Skin epidermis (tissue), 12 donors: ENCODE data around the gene SEMA5B.
A peak's percentile ranks its signal among the peaks of the same experiment; 100 is the strongest.

Experiments
- H3K27ac ChIP-seq, 21 experiments: fragments of 200-600 bp; sonication (generic) in 11 of 21; one replicate each; pipeline ENCODE4 v1.5.0; 2020; ENCODE audit warnings: mild to moderate bottlenecking in 3 of 21, inconsistent platforms in 2 of 21, moderate library complexity in 2 of 21
- H3K4me3 ChIP-seq, 7 experiments: fragments of 200-600 bp; sonication (generic) in 2 of 7; one replicate each; pipeline ENCODE4 v1.5.0; 2020; ENCODE audit warnings: inconsistent platforms in 2 of 7, mild to moderate bottlenecking in 2 of 7, moderate library complexity in 1 of 7

Gene SEMA5B

DNA sequence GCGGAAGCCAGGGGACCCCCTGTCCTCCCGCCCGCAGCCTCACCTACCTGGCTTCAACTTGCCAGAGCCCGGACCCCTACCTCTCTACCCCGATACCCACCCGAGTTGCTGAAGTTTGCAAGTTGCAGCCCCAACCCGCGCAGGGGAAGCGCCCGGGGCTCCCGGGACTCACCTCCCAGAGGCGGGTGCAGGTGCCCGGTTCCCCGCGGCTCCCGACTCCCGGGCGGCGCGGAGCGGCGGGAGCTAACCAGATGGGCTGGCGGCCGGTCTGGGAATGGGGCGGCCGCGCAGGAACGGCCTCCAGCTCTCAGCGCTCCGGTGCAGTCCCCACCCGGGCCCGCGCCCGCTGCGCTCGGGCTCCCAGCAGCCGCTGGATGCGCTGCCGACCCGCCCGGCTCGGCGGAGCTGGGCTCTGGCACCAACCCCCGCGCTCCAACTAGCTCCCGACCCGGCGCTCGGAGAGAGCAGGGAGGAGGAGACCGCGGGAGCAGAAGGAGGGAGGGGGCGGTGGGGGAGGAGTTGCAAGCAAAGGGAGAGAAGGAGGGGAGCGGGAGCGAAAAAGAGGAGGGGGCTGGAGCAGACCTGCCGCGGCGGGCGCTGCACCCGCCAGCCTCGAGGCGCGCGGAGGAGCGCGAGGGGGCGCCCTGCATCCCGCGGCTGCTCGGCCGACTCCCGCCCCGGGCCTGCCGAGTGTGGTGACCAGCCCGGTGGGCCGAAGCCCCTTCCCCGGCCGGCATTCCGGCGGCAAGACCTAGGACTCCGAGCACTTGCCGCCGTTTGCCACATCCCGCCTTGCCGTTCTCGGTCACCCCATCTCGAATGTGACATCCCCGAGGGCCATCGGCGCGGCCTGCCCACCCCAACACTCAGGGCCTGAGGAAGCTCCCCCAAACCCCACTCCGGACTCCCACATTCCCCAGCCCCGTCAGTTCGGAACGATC is at the start of gene SEMA5B:
TSS of gene SEMA5B (minus strand) at position 472 of the 941 bp plus-strand sequence. CDS start 66,500 bp downstream, outside the sequence.
- Histone ChIP-seq H3K4me3 (peak within 1 kb of the TSS; percentile 31 to 47 (median 35)), H3K27ac (peak within 1 kb of the TSS in 1 of 21 experiments; percentile 29)

DNA sequence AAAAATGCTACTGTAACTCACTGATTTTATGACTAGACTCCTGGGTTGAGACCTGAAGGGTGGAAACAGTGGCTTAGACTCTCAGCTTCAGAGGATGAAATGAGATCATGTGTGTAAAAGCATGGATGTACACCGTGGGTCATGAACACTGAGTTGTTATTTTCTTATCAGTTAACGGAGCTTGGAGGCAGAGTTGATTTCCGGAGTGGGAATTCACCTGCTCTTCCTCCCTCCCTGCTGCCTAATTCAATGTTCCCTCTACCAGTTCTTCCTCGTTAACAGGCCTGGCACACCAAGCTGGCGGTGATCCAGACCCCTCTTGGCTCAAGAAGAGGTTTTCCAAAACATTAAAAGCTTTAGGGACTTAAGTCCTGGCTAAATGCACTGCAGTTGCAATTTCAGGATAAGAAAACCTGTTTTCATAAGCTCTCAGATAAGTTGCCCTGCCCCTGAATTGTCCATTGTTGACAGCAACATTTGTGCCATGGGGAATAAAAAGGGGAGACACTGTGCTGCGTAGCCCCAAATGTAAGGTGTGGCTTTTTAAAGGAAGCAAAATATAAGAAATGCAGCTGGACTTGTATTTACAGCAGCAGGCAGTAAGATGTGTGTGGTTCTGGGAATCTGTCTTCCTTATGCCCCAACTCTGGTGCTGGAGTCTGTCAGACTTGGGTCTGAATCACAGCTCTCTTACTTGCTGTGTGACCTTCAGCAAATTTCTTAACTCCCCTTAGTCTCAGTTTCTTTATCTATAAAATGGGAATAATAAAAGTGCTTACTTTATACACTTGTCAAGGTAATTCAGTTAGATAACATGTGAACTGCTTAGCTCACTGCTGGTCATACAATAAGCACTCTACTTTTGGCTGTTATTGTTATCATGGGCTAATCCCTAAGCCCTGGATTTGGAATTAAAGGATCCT is 49.2 kb upstream of the SEMA5B start:
- H3K4me3 ChIP-seq, result no peak overlapping the region
- H3K27ac ChIP-seq, result peak overlapping the region in 4 of 21 experiments; percentile 2 to 37 (median 14)

- Histone ChIP-seq H3K27ac (no peak overlapping the region), H3K4me3 (no peak overlapping the region)
These were observed 48.5 kb upstream of the SEMA5B start for GRCh38 chr3:123076112-123076495.

DNA sequence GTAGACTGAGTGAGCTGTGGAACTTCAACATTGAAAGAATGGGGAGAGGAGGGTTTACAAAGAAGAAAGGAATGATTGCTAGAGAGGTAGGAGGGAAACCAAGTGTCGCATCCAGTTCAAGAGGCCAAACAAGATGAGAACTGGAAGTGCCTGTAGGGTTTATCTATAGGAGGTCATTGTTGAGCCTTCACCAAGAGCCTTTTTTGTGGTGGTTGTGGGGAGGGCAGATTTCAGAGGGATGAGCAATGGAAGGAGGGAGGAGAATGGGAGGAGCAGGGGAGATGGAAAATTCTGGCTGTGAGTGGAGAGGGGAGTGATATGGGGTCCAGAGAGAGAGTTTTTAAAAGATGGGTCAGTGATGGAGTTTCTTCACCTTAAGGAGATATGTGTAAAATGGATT is 47.8 kb upstream of the SEMA5B start:
- Histone ChIP-seq H3K4me3 (no peak overlapping the region), H3K27ac (no peak overlapping the region)

DNA sequence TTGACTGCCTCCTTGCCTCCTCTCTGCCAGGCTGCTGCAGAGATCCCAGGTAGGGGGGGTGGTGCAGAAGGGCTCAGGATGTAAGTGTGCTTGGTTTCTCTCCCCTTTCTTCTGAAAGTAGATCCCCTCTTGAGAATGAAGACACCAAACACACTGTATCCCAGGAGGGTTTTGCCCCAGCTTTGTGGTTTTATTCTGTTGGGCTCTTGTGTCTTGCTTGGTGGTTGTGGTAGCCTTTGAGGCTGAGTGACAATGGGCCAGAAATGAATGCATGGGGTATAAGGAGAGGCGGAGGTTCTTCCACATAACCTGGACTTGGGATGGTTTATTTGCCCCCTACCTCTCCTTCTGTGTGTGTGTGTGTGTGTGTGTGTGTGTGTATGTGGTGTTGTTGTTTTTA is 45.0 kb upstream of the SEMA5B start:
- Histone ChIP-seq H3K4me3 (no peak overlapping the region), H3K27ac (no peak overlapping the region)

GRCh38 chr3:123072152-123072551 is 44.6 kb upstream of the SEMA5B start:
- H3K4me3 ChIP-seq, result no peak overlapping the region
- peak overlapping the region in 1 of 21 experiments; percentile 23 for H3K27ac ChIP-seq

- Histone ChIP-seq H3K27ac (peak overlapping the region in 1 of 21 experiments; percentile 23), H3K4me3 (no peak overlapping the region)
These were observed 44.0 kb upstream of the SEMA5B start for GRCh38 chr3:123071581-123071980.

GRCh38 chr3:123071146-123071545 is 43.6 kb upstream of the SEMA5B start:
- H3K4me3 ChIP-seq, result no peak overlapping the region
- no peak overlapping the region for H3K27ac ChIP-seq

- H3K4me3 ChIP-seq, result no peak overlapping the region
- no peak overlapping the region for H3K27ac ChIP-seq
These were observed 42.9 kb upstream of the SEMA5B start for GRCh38 chr3:123070510-123070909.

- peak overlapping the region in 3 of 21 experiments; percentile 5 to 89 (median 75) for H3K27ac ChIP-seq
- peak overlapping the region in 5 of 7 experiments; percentile 56 to 80 (median 73) for H3K4me3 ChIP-seq
These were observed 41.2 kb upstream of the SEMA5B start for GRCh38 chr3:123068601-123069381.

DNA sequence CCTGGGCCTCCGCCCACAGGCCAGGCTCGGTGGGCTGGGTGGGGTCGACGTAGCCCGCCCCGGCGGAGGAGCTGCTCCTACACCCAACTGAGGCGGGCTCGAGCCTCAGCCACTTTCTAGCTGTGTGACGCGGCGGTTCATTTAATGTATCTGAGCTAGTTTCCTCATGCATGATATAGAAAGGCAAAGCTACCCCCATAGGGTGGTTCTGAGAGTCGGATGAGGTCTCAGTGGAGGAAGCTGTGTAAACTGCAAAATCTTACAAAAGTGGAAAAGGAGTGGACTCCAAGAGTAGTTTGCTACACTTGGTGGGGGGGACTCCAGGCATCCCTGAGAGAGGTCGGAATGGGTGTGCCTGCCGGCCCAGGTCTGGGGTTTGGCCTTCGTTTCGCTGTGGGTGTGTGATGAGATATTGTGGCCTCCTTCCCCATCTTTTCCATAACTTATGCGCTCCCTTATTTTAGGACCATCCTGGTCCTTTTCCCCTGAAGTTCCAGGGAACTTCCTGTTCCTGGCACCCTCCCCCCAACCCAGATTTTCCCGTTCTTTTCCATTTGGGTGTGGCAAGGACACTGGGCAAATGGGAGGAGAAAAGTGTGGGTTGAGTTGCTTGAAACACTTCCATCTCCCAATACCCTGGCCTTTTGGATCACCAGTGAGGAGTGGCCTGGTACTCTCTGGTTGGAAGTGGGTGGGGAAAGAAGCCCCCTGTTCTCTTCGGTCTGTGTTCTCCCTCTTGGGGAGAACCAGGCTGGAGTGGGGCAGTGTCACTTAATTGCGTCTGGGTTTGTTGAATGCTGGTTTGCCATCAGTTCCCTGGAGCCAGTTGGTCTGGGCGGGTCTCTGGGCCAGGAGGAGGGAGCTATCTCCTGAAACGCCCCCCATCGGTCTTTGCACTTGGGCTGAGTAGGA is 40.4 kb upstream of the SEMA5B start:
- H3K27ac ChIP-seq, result peak overlapping the region in 20 of 21 experiments; percentile 52 to 89 (median 73)
- H3K4me3 ChIP-seq, result peak overlapping the region; percentile 56 to 80 (median 66)

- peak within 1 kb of the TSS in 20 of 21 experiments; percentile 52 to 89 (median 73) for H3K27ac ChIP-seq
- H3K4me3 ChIP-seq, result peak within 1 kb of the TSS; percentile 56 to 80 (median 66)
These were observed 39.5 kb upstream of the SEMA5B start, which contains the start of gene PDIA5 for GRCh38 chr3:123066896-123067688. Gene PDIA5 (plus strand): TSS chr3:123067025. CDS start chr3:123067165, 140 bp downstream.

GRCh38 chr3:123066599-123066895 is 39.0 kb upstream of the SEMA5B start:
- H3K4me3 ChIP-seq, result peak overlapping the region; percentile 56 to 80 (median 66)
- H3K27ac ChIP-seq, result peak overlapping the region in 10 of 21 experiments; percentile 53 to 89 (median 74)

DNA sequence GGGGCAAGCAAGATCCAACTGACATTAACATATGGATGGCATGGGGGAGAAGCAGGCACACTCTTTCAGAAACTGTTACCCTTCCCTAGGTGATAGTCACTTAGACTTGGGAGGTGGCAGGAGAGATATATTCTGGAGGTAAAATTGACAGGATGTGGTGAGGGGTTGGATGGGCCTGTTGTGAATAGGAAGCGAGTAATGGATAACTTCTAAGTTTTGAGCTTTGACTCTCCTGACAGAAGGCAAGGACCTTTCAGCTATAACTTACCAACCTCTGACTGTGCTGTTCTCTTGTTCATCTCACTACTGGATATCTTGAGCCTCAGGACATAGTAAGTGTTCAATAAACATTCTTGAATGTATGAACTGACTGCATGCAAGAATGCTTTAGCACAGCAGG is 37.4 kb upstream of the SEMA5B start:
- Histone ChIP-seq H3K4me3 (no peak overlapping the region), H3K27ac (no peak overlapping the region)

DNA sequence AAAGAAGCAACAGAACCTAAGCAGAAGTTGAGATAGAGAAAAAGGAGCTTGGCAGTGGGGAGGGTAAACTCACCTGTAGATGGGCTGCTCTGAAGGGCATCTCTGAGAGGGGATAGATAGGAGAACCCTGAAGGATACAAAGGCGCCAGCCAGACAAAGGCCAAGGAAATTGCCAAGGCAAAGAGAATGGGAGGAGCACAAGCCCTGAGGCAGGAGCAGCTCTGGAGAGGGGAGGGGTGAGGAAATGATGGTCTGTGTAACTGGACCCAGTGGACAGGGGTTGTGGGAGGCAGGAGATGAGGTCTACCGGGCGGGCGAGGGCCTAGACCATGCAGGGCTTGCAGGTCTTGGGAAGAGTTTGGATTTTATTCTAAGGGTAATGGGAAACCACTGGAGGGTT is 36.9 kb upstream of the SEMA5B start:
- H3K4me3 ChIP-seq, result no peak overlapping the region
- no peak overlapping the region for H3K27ac ChIP-seq

DNA sequence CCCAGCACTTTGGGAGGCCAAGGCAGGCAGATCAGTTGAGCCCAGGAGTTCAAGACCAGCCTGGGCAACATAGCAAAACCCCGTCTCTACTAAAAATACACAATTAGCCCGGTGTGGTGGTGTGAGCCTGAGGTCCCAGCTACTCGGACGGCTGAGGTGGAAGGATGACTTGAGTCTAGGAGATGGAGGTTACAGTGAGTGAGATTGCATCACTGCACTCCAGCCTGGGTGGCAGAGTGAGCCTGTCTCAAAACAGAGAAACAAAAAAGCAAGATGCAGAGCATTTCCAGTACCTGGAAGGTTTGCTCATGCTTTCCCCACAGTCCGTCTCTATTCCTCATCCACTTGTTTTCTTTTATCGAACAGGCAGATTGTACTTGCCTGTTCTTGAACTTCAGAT is 35.5 kb upstream of the SEMA5B start:
- H3K27ac ChIP-seq, result no peak overlapping the region
- H3K4me3 ChIP-seq, result no peak overlapping the region

DNA sequence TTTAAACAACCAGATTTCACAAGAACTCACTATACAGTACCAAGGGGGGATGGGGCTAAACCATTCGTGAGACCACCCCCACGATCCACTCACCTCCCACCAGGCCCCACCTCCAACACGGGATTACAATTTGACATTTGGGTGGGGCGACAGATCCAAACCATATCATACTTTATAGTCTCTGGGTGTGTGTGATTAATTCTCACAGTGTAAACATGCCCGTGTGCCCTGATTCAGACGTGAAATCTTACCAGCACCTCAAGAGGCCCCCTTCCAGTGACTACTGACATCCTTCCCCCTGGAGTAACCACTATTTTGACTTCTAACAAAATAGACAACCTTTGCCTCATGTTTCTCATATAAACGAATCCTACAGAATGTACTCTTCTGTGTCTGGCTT is 34.3 kb upstream of the SEMA5B start:
- Histone ChIP-seq H3K4me3 (no peak overlapping the region), H3K27ac (no peak overlapping the region)

GRCh38 chr3:123060054-123060453 is 32.5 kb upstream of the SEMA5B start:
- Histone ChIP-seq H3K4me3 (no peak overlapping the region), H3K27ac (no peak overlapping the region)
